GM19351 (cell line): ENCODE results near the gene RAB22A.

Experiments
- ATAC-seq: cut with Tn5 transposase; IDR thresholded peaks from one replicate; pipeline ENCODE4 v1.9.1; 2021; ENCODE audit warnings: mild to moderate bottlenecking, moderate library complexity; ENCODE audit not compliant: unreplicated experiment

Gene RAB22A

DNA sequence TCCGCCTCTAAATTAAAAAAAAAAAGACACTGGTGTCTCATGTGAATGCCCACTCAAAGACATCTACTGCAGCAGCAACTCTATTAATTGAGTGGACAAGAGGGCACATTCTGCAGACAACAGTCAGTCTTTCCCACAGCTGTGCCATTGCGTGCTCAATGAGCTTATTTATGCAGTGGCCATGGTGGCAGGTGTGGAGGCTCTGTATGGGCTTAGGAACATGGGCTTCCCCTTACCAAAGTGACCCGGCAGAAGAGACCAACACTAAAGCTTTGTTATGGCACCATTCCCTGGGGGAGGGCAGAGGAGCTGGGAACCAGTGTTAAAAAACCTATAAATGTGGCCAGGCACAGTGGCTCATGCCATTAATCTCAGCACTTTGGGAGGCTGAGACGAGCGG is 75.3 kb downstream of the RAB22A start:
- no peak for ATAC-seq

DNA sequence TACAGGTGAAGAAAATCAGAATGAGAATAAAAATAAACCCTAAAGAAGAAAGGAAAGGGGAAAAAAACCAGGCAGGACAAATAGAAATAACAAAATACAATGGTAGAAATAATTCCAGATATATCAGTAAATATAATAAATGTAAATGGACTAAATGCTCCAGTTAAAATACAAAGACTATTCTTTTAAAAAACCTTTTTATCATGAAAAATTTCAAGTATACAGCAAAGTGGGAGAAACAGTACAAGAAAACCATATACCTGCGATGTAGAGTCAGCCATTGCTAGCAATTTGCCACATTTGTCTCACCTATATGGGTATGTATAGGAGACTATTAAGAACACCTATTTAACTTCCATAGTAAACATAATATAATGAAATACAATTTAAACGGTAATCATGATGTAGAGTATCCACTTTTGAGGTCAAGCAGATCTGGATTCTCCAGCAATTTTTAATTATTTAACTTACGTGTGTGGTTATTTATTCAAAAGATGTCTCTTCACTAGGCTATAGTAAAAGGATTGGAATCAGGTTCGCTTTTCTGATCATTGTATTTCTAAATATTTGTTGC is 78.6 kb downstream of the RAB22A start:
- ATAC-seq: no peak

DNA sequence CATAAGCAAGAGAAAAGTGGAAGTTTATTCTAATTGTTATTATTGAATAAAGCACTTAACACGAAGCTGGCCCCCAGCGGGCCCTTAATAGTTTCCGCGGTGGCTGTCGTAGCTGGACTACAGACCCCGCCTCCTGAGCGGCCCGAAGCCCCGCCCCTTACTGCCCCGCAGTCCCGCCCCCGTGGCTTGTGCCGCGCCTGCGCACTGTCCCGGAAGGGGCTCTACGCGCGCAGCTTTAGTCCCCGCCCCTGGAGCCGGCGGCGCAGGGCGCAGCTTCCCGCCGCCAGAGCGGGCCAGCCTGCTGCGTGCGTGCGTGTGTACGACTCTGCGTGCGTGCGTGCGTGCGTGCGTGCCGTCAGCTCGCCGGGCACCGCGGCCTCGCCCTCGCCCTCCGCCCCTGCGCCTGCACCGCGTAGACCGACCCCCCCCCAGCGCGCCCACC is 79.4 kb downstream of the RAB22A start, which contains the start of gene VAPB:
VAPB (plus strand) TSS at position 348 of the 442 bp plus-strand sequence. CDS start 231 bp downstream, outside the sequence.
- peak; percentile 95 for ATAC-seq

DNA sequence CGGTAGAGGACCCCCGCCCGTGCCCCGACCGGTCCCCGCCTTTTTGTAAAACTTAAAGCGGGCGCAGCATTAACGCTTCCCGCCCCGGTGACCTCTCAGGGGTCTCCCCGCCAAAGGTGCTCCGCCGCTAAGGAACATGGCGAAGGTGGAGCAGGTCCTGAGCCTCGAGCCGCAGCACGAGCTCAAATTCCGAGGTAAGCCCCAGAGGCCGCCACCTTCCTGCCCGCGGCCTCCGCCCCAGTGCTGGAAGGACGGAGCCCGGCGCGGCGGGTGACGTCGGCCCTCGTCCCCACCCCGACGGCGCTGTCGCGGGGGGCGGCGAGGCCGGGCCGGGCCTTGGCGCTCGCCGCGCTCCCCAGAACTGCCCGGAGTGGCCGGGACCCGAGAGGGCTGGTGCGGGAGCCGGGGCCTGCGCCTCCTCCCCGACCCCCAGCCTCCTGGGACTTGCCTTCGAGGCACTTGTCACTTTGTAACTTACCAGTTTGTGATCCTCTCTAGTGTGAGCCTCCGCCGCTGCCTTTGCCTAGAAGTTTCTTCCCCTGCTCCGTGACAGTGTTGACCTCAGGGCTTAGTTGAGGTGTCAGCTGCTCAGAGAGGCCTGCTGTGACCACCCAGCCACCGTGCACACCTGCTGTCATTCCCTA is 79.9 kb downstream of the RAB22A start:
- peak; percentile 34 for ATAC-seq

DNA sequence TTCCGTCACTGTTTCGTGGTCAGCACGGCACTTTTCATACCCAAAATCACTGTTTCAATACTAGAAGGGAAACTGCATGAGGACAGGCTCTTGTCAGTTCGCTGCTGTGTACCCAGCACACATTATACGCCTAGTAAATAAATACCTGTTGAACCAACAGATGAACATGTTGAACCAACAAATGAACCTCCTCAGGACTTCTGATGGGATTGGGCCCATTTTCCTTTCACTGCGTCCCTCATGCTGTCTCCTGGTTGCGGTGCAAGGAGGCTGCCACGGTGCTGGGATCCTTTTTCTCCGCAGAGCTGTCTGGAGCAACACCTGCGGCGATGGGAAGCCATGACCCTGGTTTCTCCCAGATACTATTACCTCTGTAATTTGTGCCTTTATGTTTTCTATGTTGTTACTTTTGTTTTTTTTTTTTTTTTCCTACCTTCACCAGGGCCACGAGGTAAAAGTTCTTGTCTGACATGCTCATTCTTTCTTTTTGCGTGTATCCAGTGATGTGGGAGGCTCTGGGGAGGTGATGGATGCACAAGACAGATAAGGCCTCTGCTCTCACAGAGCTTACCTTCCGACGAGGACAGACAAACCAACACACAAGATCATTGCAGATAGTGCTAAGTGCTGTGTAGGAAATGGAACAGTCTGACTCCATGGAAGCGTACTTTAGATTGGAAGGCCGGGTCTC is 80.6 kb downstream of the RAB22A start:
- ATAC-seq: no peak

DNA sequence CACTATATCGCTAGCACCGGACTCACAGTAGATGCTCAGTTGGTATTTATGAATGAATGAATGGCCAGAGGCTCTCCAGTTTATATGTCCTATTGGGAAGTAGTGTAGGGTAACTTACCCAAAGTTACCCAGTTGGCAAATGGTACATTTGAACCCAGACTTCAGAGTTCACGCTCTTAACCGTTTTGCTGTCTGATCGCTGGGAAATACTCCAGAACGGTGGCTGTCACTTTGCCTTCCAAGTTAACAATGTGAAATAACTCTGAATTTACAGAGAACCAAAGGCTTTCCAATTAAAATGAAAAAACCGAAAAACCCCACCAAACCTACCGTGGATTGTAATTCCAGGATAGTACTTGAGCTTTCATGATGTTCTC is 81.1 kb downstream of the RAB22A start:
- ATAC-seq: no peak

DNA sequence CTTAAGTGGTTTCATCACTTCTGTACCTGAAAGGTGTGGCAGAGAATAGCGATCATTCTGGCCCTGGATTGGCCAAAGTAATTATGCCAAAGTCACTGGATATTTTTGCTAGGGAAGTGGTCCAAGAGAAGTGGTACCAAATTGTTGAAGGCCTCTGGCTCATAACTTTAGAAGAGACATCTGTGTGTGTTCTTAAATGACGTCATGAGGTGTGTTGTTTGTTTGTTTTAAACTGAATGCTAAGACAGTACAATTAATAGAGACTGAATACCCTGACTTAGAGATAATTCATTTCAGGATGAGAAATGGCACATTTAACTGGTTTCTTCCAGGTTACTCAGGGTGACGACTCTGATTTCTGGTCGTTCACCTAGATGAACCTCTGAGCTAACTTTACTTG is 82.8 kb downstream of the RAB22A start:
- no peak for ATAC-seq

DNA sequence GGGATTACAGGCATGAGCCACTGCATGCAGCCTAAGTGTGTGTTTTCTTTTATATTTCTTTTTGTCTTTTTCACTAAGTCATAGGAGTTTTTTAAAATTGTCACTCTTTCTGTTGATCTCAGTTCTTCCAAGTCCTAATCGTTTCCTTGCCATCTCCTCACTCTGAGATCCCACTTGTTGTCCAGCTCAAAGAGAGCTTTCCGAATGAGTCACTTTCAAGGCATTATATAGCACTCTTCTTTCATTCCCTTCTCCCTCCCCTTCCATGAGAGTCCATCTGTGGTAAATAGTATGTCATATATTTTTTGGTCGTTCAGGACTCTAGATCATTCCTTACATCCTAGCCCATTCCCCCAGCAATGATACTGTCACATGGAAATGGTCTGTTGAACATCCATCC is 83.8 kb downstream of the RAB22A start:
- ATAC-seq: no peak

DNA sequence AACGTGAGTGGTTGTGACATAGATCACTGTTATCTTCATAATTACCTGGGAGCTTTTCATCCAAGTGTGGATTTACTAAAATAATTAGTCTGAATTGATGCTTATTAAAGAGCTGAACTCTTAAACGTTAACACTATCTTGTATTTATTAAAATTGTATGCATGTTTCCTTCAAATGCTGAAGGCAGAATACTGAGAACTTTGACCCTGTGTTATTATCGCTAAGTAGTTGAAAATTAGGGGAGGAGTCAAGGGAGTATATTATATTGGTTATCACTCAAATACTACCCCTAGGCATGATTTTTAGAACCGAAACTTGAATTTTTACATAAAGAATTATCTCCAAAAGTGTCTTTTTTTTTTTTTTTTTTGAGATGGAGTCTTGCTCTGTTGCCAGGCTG is 85.3 kb downstream of the RAB22A start:
- no peak for ATAC-seq

DNA sequence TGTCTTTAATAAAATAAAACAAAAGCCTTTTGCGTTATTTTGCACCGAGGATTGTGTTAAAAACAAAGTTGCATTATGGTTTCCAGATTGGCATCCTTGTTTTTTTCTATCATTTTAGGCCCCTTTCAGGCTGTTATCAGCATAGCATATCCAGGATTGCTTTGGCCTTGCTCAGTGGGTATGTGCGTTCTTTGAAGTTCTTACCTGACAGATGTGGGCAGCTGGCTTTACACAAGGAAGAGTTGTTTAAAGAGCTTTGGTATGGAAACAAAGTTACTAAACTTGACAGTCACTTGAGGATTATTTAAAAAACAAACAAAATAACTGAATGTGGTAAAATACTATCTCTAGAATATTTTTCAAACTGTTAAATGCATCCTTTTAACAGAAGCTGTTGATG is 86.1 kb downstream of the RAB22A start:
- no peak for ATAC-seq

DNA sequence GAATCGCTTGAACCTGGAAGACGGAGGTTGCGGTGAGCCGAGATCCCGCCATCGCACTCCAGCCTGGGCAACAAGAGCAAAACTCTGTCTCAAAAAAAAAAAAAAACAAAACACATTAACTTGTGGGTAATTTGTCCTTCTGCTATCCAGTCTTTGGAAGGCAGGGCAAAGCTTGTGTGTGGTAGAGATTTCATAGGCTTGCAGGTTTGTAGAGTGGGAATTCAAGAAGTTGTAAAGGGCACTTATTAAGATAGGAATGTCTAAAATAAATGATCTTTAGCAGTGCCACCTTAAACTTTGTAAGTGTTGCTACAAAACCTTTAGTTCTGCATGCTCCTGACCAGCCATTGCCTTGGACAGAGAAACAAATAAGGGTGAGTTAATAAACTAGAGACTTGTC is 87.9 kb downstream of the RAB22A start:
- no peak for ATAC-seq

DNA sequence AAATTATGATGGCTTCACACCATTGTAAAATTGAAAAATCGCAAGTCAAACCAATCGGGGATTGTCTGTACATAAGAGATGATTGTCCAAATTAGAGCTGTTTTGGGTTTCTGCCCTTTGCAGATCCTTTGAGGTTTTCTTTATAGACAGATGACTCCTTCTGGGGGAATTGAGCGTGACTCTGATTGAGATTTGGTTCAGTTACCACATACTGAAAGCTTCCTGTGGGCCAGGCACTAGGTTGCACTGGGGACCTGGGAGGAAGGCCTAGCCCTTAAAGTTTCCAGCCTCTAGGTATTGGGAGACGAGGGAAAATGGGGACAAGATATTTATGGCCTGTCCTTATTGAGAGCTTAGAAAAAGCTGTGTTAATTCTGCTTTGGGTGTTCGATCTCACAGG is 88.7 kb downstream of the RAB22A start:
- no peak for ATAC-seq

DNA sequence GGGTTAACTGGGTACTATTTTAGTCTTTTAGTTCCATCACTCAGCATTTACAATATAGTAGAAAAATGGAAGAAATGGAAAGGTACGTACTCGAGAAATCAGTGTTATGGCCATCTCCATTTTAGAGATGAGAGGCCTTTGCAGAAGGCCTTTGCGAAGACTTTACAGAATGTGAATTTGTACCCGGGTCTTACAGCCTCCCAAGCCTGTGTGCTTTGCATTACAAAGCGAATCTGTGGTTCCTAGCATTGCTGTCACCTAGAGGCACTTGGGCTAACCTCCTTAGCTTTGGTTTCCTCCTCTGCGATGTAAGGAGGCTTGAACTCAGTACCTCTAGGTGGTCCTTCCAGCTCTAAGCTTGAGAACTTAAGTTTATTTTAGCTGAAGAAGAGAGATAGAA is 90.4 kb downstream of the RAB22A start:
- no peak for ATAC-seq

DNA sequence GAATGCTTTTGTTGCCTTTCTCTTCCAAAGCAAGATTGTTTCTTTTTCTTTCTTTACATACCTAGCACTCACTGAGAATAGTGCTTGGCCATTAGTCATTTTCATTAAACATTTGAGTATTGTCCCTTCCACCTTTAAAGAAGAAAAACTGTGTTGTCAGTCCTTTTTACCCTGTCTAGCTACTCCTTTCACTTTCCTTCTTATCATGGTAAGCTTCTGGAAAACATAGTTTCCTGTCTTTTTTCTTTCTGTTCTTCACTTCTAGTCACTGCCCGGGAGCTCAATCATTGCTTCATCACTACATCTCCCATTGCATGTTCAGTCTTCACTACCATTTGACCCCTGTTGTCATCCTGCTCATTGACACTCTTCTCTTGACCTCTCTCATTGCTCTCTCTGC is 91.6 kb downstream of the RAB22A start:
- no peak for ATAC-seq

DNA sequence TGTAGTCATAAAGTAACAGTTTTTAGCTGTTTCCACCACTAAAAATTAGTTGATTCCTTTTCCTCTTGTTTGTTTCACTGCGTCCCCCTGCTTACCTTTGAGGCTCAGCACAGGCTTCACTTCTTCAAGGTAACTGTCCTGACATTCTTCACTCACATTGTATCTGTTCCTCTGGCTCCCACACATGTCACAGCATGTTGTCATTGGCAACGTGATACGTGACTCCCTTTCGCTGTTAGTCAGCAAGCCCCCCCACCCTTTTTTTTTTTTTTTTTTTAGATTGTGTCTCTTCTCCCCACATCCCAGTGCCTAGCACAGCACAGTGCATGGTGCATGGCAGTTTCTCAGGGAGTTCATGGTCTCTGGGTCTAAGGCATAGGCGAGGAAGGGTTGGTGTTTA is 92.8 kb downstream of the RAB22A start:
- ATAC-seq: no peak

DNA sequence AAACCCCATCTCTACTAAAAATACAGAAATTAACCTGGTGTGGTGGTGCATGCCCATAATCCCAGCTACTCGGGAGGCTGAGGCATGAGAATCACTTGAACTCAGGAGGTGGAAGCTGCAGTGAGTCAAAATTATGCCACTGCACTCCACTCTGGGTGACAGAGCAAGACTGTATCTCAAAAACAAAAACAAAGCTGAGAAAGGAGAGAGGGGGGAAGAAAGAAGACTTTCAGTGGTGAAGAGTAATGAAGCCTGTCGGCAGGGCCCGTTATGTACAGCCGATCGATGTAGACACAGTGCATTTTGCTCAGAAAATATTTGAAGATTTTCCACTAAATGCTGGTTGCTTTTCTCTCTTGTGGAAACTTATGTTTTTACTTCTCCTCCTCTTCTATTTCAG is 93.3 kb downstream of the RAB22A start:
- peak; percentile 83 for ATAC-seq

DNA sequence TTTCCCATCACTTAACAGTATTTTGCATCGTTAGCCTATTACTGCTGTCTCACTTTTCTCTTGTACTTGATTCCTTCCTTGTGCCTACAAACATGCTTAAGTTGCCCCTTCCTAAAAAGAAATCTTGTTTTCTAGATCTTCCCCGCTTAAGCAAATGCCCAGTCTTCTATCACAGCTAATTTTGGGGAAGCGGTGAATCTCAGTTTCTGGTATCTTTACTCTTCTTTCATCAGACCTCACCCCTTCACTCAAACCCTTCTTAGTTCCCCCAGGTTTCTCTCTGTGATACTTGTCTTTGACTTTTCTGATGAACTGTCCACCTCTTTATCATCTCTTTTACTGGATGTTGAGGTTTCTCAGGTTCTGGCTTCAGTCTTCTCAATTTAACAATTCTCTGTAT is 93.8 kb downstream of the RAB22A start:
- ATAC-seq: peak; percentile 29

DNA sequence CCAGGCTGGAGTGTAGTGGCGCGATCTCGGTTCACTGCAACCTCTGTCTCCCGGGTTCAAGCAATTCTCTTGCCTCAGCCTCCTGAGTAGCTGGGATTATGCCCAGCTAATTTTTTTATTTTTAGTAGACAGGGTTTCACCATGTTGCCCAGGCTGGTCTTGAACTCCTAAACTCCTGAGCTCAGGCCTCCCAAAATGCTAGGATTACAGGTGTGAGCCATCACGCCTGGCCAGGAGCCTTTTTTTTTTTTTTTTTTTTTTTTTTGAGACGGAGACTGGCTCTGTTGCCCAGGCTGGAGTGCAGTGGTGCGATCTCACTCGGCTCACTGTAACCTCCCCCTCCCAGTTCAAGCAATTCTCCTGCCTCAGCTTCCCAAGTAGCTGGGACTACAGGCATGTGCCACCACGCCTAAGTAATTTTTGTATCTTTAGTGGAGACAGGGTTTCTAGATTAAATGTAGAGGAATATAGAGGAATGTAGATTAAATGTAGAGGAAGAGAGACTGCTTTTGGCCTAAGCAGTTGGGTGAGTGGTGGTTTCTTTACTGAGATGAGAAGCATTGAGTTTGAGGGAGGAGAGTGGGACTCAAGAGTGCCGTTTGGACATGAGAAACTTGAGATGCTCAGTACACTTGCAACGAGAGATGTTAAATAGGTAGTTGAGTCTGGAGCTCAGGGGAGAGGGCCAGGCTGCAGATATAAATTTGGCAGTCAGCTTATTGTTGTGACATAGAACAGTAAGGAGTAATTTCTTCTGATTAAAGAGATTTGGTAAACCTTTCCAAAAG is 96.2 kb downstream of the RAB22A start:
- ATAC-seq: no peak

DNA sequence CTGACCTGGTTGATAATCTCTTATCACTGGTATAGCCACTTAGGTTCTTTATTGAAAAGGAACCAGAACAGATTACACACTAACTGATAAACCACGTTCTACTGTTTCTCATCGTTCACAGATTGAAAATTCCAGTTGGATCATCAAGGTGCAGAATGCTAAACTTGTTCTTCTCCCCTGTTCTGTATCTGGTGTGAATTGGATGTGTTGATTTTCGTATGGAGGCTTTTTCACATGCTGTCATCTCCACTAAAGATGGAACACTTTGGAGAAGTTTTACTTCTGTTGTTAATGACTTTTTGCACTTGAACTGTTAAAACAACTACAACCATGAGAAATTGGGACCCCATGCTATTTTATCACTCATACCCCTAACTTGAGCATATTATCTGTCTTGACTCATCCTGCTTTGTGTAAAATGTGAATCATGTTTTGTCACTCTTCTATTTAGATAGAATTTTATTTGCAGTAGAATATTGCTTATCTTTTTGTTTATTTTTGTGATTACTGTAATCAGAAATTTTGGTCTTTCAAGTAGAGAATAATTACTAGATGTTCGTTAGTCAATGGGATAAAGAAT is 97.0 kb downstream of the RAB22A start:
- no peak for ATAC-seq

DNA sequence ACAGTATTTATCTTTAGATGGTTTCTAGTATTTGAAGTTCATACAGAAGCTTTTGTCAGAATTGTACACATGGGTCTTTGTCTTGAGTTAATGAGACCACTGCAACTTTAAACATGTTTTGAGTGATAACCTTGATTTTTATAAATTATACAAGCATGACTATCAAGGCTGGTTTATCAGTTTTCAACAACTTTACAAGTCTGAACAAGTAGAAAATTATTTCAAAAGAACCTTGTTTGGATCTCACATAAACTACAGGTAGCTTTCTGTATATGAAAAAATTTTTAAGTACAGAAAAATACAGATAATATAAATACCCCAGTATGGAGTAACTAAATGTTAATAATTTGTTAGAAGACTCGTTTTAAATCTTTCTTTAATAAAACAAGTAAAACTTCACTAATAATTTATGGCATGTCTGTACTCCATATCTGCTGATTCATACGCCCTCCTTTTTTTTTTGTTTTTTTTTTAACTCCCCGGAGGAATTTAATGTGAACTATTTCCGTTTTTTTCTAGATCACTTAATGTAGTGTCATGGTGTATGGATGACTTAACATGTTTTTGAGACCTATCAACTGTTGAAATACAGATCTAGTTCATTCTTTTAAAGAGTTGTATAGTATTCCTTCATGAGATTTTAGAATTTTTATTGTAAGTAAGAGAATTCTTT is 97.8 kb downstream of the RAB22A start:
- no peak for ATAC-seq
